ENCODE results near the gene ITGB1. TPM values are rescaled to one million over a fixed set of nuclear protein-coding genes. Genes with fewer than 3 reads are reported as not detected.
A peak's percentile ranks its signal among the peaks of the same experiment; 100 is the strongest.
"Not testable (repeated sequence)": the region's sequence is repeated elsewhere in the genome, so short reads cannot be mapped to it uniquely, and the experiment has no call there.

Gene ITGB1
- total RNA-seq, 2 donors from 2014 or later = 125 to 126 TPM

GRCh38 chr10:32985341-32985764 is 27.3 kb upstream of the ITGB1 start:
- Mint-ChIP-seq H3K4me3 (no peak overlapping the region), H3K4me1 (peaks cover 16% of the 10 kb centered on the region), H3K27me3 (no peaks in the 10 kb centered on the region), H3K9me3 (no peaks in the 10 kb centered on the region), H3K36me3 (ENCODE audit: low read depth) (no peaks in the 10 kb centered on the region), H3K27ac (no peak overlapping the region)
- no peak for ATAC-seq (replicated peaks)

- H3K27ac Mint-ChIP-seq = no peak overlapping the region
- no peak for ATAC-seq (replicated peaks)
- H3K27me3 Mint-ChIP-seq = no peaks in the 10 kb centered on the region
- H3K4me1 Mint-ChIP-seq = peaks cover 19% of the 10 kb centered on the region
- H3K9me3 Mint-ChIP-seq = no peaks in the 10 kb centered on the region
- no peaks in the 10 kb centered on the region for H3K36me3 Mint-ChIP-seq (ENCODE audit: low read depth)
- H3K4me3 Mint-ChIP-seq = no peak overlapping the region
Measured at GRCh38 chr10:32984003-32984600, 26.1 kb upstream of the ITGB1 start.

GRCh38 chr10:32982911-32983909 is 25.2 kb upstream of the ITGB1 start:
- no peaks in the 10 kb centered on the region for H3K27me3 Mint-ChIP-seq
- ATAC-seq (replicated peaks) = peak; percentile 34
- H3K36me3 Mint-ChIP-seq (ENCODE audit: low read depth) = no peaks in the 10 kb centered on the region
- H3K4me3 Mint-ChIP-seq = no peak overlapping the region
- no peaks in the 10 kb centered on the region for H3K9me3 Mint-ChIP-seq
- H3K27ac Mint-ChIP-seq = peak overlapping the region; percentile 3
- H3K4me1 Mint-ChIP-seq = peaks cover 19% of the 10 kb centered on the region

GRCh38 chr10:32982293-32982709 is 24.3 kb upstream of the ITGB1 start:
- no peaks in the 10 kb centered on the region for H3K9me3 Mint-ChIP-seq
- peak overlapping the region; percentile 95 for H3K4me3 Mint-ChIP-seq
- ATAC-seq (replicated peaks) = no peak
- H3K36me3 Mint-ChIP-seq (ENCODE audit: low read depth) = no peaks in the 10 kb centered on the region
- peak overlapping the region; percentile 3 for H3K27ac Mint-ChIP-seq
- H3K4me1 Mint-ChIP-seq = peaks cover 19% of the 10 kb centered on the region
- H3K27me3 Mint-ChIP-seq = no peaks in the 10 kb centered on the region

- Mint-ChIP-seq H3K27ac (no peak overlapping the region), H3K27me3 (no peaks in the 10 kb centered on the region), H3K36me3 (ENCODE audit: low read depth) (no peaks in the 10 kb centered on the region), H3K9me3 (no peaks in the 10 kb centered on the region), H3K4me1 (peaks cover 19% of the 10 kb centered on the region), H3K4me3 (peak overlapping the region; percentile 95)
- no peak for ATAC-seq (replicated peaks)
Measured at GRCh38 chr10:32981760-32982159, 23.7 kb upstream of the ITGB1 start.

GRCh38 chr10:32980558-32981468 is 22.8 kb upstream of the ITGB1 start:
- Mint-ChIP-seq H3K27ac (peak overlapping the region; percentile 96), H3K9me3 (no peaks in the 10 kb centered on the region), H3K4me1 (peaks cover 19% of the 10 kb centered on the region), H3K27me3 (no peaks in the 10 kb centered on the region), H3K4me3 (peak overlapping the region; percentile 95), H3K36me3 (ENCODE audit: low read depth) (no peaks in the 10 kb centered on the region)
- ATAC-seq (replicated peaks) = peak; percentile 99

- H3K27me3 Mint-ChIP-seq = no peaks in the 10 kb centered on the region
- no peak for ATAC-seq (replicated peaks)
- no peaks in the 10 kb centered on the region for H3K36me3 Mint-ChIP-seq (ENCODE audit: low read depth)
- peak overlapping the region; percentile 95 for H3K4me3 Mint-ChIP-seq
- H3K4me1 Mint-ChIP-seq = peaks cover 19% of the 10 kb centered on the region
- no peaks in the 10 kb centered on the region for H3K9me3 Mint-ChIP-seq
- H3K27ac Mint-ChIP-seq = peak overlapping the region; percentile 96
Measured at GRCh38 chr10:32980242-32980557, 22.2 kb upstream of the ITGB1 start.

GRCh38 chr10:32979719-32980118 is 21.7 kb upstream of the ITGB1 start:
- not testable (repeated sequence) for H3K27ac Mint-ChIP-seq; ATAC-seq (replicated peaks); H3K9me3 Mint-ChIP-seq; H3K27me3 Mint-ChIP-seq; H3K36me3 Mint-ChIP-seq (ENCODE audit: low read depth)
- H3K4me3 Mint-ChIP-seq = peak overlapping the region; percentile 95
- peaks cover 19% of the 10 kb centered on the region for H3K4me1 Mint-ChIP-seq

- Mint-ChIP-seq H3K9me3 (no peaks in the 10 kb centered on the region), H3K4me1 (peaks cover 19% of the 10 kb centered on the region), H3K4me3 (no peak overlapping the region), H3K27me3 (no peaks in the 10 kb centered on the region), H3K36me3 (ENCODE audit: low read depth) (no peaks in the 10 kb centered on the region), H3K27ac (no peak overlapping the region)
- ATAC-seq (replicated peaks) = no peak
Measured at GRCh38 chr10:32979041-32979440, 21.0 kb upstream of the ITGB1 start.

GRCh38 chr10:32977846-32978809 is 20.1 kb upstream of the ITGB1 start:
- not testable (repeated sequence) for H3K9me3 Mint-ChIP-seq; ATAC-seq (replicated peaks); H3K27ac Mint-ChIP-seq; H3K4me3 Mint-ChIP-seq; H3K27me3 Mint-ChIP-seq; H3K36me3 Mint-ChIP-seq (ENCODE audit: low read depth)
- H3K4me1 Mint-ChIP-seq = peaks cover 19% of the 10 kb centered on the region

GRCh38 chr10:32976338-32976737 is 18.3 kb upstream of the ITGB1 start:
- Mint-ChIP-seq H3K27ac (no peak overlapping the region), H3K27me3 (no peaks in the 10 kb centered on the region), H3K9me3 (no peaks in the 10 kb centered on the region), H3K36me3 (ENCODE audit: low read depth) (no peaks in the 10 kb centered on the region), H3K4me3 (no peak overlapping the region), H3K4me1 (peaks cover 12% of the 10 kb centered on the region)
- ATAC-seq (replicated peaks) = no peak

- Mint-ChIP-seq H3K9me3 (no peaks in the 10 kb centered on the region), H3K27ac (no peak overlapping the region), H3K36me3 (ENCODE audit: low read depth) (no peaks in the 10 kb centered on the region), H3K27me3 (no peaks in the 10 kb centered on the region), H3K4me1 (no peaks in the 10 kb centered on the region), H3K4me3 (no peak overlapping the region)
- no peak for ATAC-seq (replicated peaks)
Measured at GRCh38 chr10:32972929-32973328, 14.9 kb upstream of the ITGB1 start.

- Mint-ChIP-seq H3K4me3 (no peak overlapping the region), H3K4me1 (no peaks in the 10 kb centered on the region), H3K36me3 (ENCODE audit: low read depth) (no peaks in the 10 kb centered on the region), H3K27ac (no peak overlapping the region), H3K27me3 (no peaks in the 10 kb centered on the region), H3K9me3 (no peaks in the 10 kb centered on the region)
- ATAC-seq (replicated peaks) = no peak
Measured at GRCh38 chr10:32972460-32972859, 14.4 kb upstream of the ITGB1 start.
